Right atrium auricular region (tissue), 2 donors: ENCODE data around the gene CNNM4. TPM values are rescaled to one million over a fixed set of nuclear protein-coding genes. Genes with fewer than 3 reads are reported as not detected.

Source experiments
- DNase-seq: peaks from one replicate; pipeline ENCODE4 v3.0.0-alpha.2; 2019; ENCODE audit warnings: low spot score
- H3K27ac ChIP-seq, 2 donors: fragments of 200-600 bp; sonication (generic); 1 replicate in 1 of 2; 2 replicates in 1 of 2; pipeline ENCODE4 v1.5.1; 2016 to 2019
- H3K27me3 ChIP-seq, 2 donors: fragments of 200-600 bp; sonication (generic); one replicate each; pipeline versions ENCODE4 v1.5.1 to v1.6.0; 2017 to 2019
- H3K36me3 ChIP-seq: fragments of 200-600 bp; sonication (generic); one replicate; pipeline ENCODE4 v1.5.1; 2016
- H3K4me1 ChIP-seq, 2 donors: fragments of 200-600 bp; sonication (generic); one replicate each; pipeline versions ENCODE4 v1.5.1 to v1.6.0; 2017 to 2019
- H3K4me3 ChIP-seq, 2 donors: fragments of 200-600 bp; sonication (generic); 1 replicate in 1 of 2; 2 replicates in 1 of 2; pipeline ENCODE4 v1.5.1; 2017 to 2019; ENCODE audit warnings: mild to moderate bottlenecking in 1 of 2, moderate library complexity in 1 of 2
- H3K9me3 ChIP-seq, 2 donors: fragments of 200-600 bp; sonication (generic); one replicate each; pipeline ENCODE4 v1.5.1; 2019
- total RNA-seq, 2 donors: library from RNA; depleted of rRNA; stranded (reverse); fragments of >200 nt; gene quantifications; one replicate each; pipeline ENCODE4 v1.1.0, GENCODE V29; 2016
- TF ChIP-seq, protein P1 (sequence below), 2 donors: fragments of 200-600 bp; sonication (generic); IDR thresholded peaks; one replicate each; pipeline ENCODE4 v1.5.1; 2019; ENCODE audit warnings: antibody characterized with exemption in 2 of 2

The CNNM4 gene
- total RNA-seq, 2 donors from 2014 or later, result 22.1 to 22.2 TPM

GRCh38 chr2:96848264-96848663, 87.6 kb downstream of the CNNM4 start:
- Histone ChIP-seq H3K9me3 (no peaks in the 10 kb centered on the region), H3K4me3 (no peak overlapping the region), H3K36me3 (peaks cover 30% of the 10 kb centered on the region), H3K27me3 (no peaks in the 10 kb centered on the region), H3K4me1 (peaks cover 0 to 16% of the 10 kb centered on the region in 2 donors), H3K27ac (no peak overlapping the region)
- TF ChIP-seq, protein P1, sequence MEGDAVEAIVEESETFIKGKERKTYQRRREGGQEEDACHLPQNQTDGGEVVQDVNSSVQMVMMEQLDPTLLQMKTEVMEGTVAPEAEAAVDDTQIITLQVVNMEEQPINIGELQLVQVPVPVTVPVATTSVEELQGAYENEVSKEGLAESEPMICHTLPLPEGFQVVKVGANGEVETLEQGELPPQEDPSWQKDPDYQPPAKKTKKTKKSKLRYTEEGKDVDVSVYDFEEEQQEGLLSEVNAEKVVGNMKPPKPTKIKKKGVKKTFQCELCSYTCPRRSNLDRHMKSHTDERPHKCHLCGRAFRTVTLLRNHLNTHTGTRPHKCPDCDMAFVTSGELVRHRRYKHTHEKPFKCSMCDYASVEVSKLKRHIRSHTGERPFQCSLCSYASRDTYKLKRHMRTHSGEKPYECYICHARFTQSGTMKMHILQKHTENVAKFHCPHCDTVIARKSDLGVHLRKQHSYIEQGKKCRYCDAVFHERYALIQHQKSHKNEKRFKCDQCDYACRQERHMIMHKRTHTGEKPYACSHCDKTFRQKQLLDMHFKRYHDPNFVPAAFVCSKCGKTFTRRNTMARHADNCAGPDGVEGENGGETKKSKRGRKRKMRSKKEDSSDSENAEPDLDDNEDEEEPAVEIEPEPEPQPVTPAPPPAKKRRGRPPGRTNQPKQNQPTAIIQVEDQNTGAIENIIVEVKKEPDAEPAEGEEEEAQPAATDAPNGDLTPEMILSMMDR (IDR thresholded peaks at IDR 0.05), result no peak
- DNase-seq, result no peak

DNA sequence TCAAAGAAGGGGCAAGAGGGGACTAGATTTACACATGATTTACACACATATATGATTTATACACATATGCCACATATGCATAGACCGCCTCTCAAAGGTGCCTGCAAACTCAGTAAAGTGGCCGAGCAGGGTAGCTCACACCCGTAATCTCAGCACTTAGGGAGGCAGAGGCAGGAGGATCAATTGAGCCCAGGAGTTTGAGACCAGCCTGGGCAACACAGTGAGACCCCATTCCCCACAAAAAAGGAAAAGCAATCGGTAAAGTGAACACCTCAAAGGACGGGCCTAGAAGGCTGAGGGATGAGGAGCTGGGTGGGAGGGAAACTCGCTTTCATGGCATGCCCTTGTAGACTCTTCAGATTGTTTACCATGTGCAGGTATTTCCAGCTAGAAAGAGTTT, 92.0 kb downstream of the CNNM4 start:
- no peaks in the 10 kb centered on the region for H3K27me3 ChIP-seq
- DNase-seq, result no peak
- TF ChIP-seq, protein P1 (IDR thresholded peaks at IDR 0.05), result no peak
- H3K4me3 ChIP-seq, result no peak overlapping the region
- no peak overlapping the region for H3K27ac ChIP-seq
- H3K4me1 ChIP-seq, result peaks cover 0 to 14% of the 10 kb centered on the region in 2 donors
- no peaks in the 10 kb centered on the region for H3K9me3 ChIP-seq
- peaks cover 25% of the 10 kb centered on the region for H3K36me3 ChIP-seq

DNA sequence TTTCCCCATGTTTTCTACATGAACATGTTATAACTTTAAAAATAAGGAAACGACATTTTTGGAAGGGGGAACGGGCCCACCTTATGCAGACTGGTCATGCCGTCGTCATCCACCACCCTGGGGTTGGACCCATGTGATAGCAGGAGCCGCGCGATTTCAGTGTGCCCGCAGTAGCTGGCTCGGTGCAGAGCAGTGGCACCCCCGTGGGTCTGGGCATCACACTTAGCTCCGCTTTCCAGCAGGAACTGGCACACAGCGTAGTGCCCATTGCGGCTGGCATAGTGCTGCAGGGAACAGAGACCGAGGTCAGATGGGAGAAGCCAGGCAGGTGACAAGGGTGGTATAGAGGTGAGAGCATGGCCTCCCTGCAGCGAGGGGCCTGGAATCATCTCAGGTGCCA, 92.6 kb downstream of the CNNM4 start:
- Histone ChIP-seq H3K27ac (no peak overlapping the region), H3K27me3 (no peaks in the 10 kb centered on the region), H3K9me3 (no peaks in the 10 kb centered on the region), H3K4me3 (no peak overlapping the region), H3K4me1 (peaks cover 0 to 14% of the 10 kb centered on the region in 2 donors), H3K36me3 (peaks cover 25% of the 10 kb centered on the region)
- no peak for DNase-seq
- TF ChIP-seq, protein P1 (IDR thresholded peaks at IDR 0.05), result no peak

- Histone ChIP-seq H3K36me3 (peaks cover 34% of the 10 kb centered on the region), H3K9me3 (no peaks in the 10 kb centered on the region), H3K27me3 (no peaks in the 10 kb centered on the region), H3K4me1 (peaks cover 0 to 42% of the 10 kb centered on the region in 2 donors), H3K27ac (peak overlapping the region; percentile 79 to 86), H3K4me3 (peak overlapping the region; percentile 63 to 64)
- TF ChIP-seq, protein P1 (IDR thresholded peaks at IDR 0.05), result no peak
- no peak for DNase-seq
These were observed 96.3 kb downstream of the CNNM4 start for GRCh38 chr2:96856776-96857666.

GRCh38 chr2:96857667-96858372, 97.1 kb downstream of the CNNM4 start, which contains the start of gene ANKRD39:
Gene ANKRD39, minus strand, starts transcription at chr2:96858016. Its CDS starts 29 bp downstream, at chr2:96857987.
- TF ChIP-seq, protein P1 (IDR thresholded peaks at IDR 0.05), result peak; percentile 70 to 93
- DNase-seq, result peak; percentile 98
- H3K4me1 ChIP-seq, result peaks cover 0 to 42% of the 10 kb centered on the region in 2 donors

More at GRCh38 chr2:96857667-96858372, 97.1 kb downstream of the CNNM4 start, which contains the start of gene ANKRD39:
- H3K27ac ChIP-seq, result peak within 1 kb of the TSS; percentile 79 to 86
- H3K27me3 ChIP-seq, result no peaks in the 10 kb centered on the region
- peaks cover 35% of the 10 kb centered on the region for H3K36me3 ChIP-seq
- H3K4me3 ChIP-seq, result peak within 1 kb of the TSS; percentile 63 to 64
- no peaks in the 10 kb centered on the region for H3K9me3 ChIP-seq
